HCT116 (cell line): ENCODE data around the gene TUBB6. TPM values are rescaled to one million over a fixed set of nuclear protein-coding genes. Genes with fewer than 3 reads are reported as not detected.

Source experiments
- ATAC-seq: fragments of 200-7000 bp; cut with Tn5 transposase; 2 replicates; pipeline ENCODE4 v1.9.1; 2020; ENCODE audit warnings: mild to moderate bottlenecking, moderate library complexity
- BruUV-seq: library from RNA; stranded (reverse); fragments of 400-500 nt; replicated peaks from 2 replicates; lab custom pipeline; 2021; lab: Mats Ljungman, UMichigan
- CTCF ChIA-PET: fragments of 300-600 bp; sonication (Branson Sonifier 250); formaldehyde crosslinking; loops from one replicate; lab custom pipeline; 2021; ENCODE audit warnings: antibody characterized with exemption; lab: Charles Lee
- POLR2A ChIA-PET: fragments of 300-600, 350-600 bp; sonication (Branson Sonifier 250); formaldehyde crosslinking; loops from one replicate; lab custom pipeline; 2021; ENCODE audit warnings: antibody characterized with exemption; lab: Charles Lee
- RAD21 ChIA-PET, 2 experiments: fragments of 300-600 bp; sonication (Branson Sonifier 250); formaldehyde crosslinking; loops; one replicate each; lab custom pipeline; 2023; ENCODE audit warnings: low total read pairs in 2 of 2; ENCODE audit not compliant: uncharacterized antibody in 2 of 2, unreplicated experiment in 2 of 2, low non-redundant PET in 1 of 2; lab: Charles Lee
- DNase-seq: peaks from one replicate; pipeline ENCODE4 v3.0.0-alpha.2; 2010; ENCODE audit warnings: low read depth, low spot score
- H2AFZ ChIP-seq: fragments of 200-600 bp; shearing (Covaris generic), sonication (generic); 2 replicates; pipeline ENCODE4 v1.6.1; 2017; ENCODE audit warnings: low read depth, mixed run types, mixed read lengths, antibody characterized with exemption, low read length; ENCODE audit not compliant: poor library complexity, severe bottlenecking
- H3K27ac ChIP-seq: 2 replicates; pipeline ENCODE4 v1.5.1; 2012; ENCODE audit warnings: low read depth, low read length
- H3K27me3 ChIP-seq: fragments of 200-600 bp; sonication (generic); 2 replicates; pipeline ENCODE4 v1.6.1; 2016; ENCODE audit warnings: mixed run types, low read length, mixed read lengths; ENCODE audit not compliant: insufficient read depth
- H3K36me3 ChIP-seq, 2 experiments: fragments of 200-500 bp in 1 of 2; fragments of 200-600 bp in 1 of 2; sonication (Bioruptor generic) in 1 of 2; sonication (generic) in 1 of 2; 2 replicates each; pipeline versions ENCODE4 v1.5.1 to v1.6.1; 2014 to 2016; ENCODE audit warnings: low read length in 2 of 2, inconsistent platforms in 1 of 2, mixed read lengths in 1 of 2, mixed run types in 1 of 2; ENCODE audit not compliant: insufficient read depth in 2 of 2, control insufficient read depth in 1 of 2
- H3K4me1 ChIP-seq, 2 experiments: fragments of 200-600 bp in 1 of 2; sonication (generic) in 1 of 2; 2 replicates each; pipeline versions ENCODE4 v1.5.1 to v1.6.1; 2012 to 2017; ENCODE audit warnings: low read length in 2 of 2, inconsistent platforms in 1 of 2, mild to moderate bottlenecking in 1 of 2, mixed read lengths in 1 of 2, mixed run types in 1 of 2, moderate library complexity in 1 of 2; ENCODE audit not compliant: insufficient read depth in 2 of 2, control insufficient read depth in 1 of 2
- H3K4me2 ChIP-seq: fragments of 200-600 bp; sonication (generic); 2 replicates; pipeline ENCODE4 v1.6.1; 2017; ENCODE audit warnings: mixed run types, low read length, mixed read lengths
- H3K4me3 ChIP-seq, 2 experiments: fragments of 200-600 bp in 1 of 2; sonication (generic) in 1 of 2; replicated peaks in 1 of 2; 2 replicates each; pipeline ENCODE4 v1.5.1; 2011 to 2016; ENCODE audit warnings: low read length in 2 of 2, control low read depth in 1 of 2, low read depth in 1 of 2, mild to moderate bottlenecking in 1 of 2, mixed read lengths in 1 of 2, mixed run types in 1 of 2
- H3K79me2 ChIP-seq: fragments of 200-600 bp; sonication (generic); 2 replicates; pipeline ENCODE4 v1.6.1; 2017; ENCODE audit warnings: mild to moderate bottlenecking, mixed run types, low read length, moderate library complexity, mixed read lengths; ENCODE audit not compliant: insufficient read depth
- H3K9ac ChIP-seq: fragments of 200-600 bp; sonication (generic); 2 replicates; pipeline ENCODE4 v1.6.1; 2016; ENCODE audit warnings: low read length, mixed read lengths
- H3K9me2 ChIP-seq: fragments of 200-600 bp; sonication (generic), shearing (Covaris generic); 2 replicates; pipeline ENCODE4 v1.6.1; 2017; ENCODE audit warnings: mixed run types, mild to moderate bottlenecking, moderate library complexity; ENCODE audit not compliant: insufficient read depth
- H3K9me3 ChIP-seq, 2 experiments: fragments of 200-500 bp in 1 of 2; fragments of 200-600 bp in 1 of 2; sonication (Bioruptor generic) in 1 of 2; sonication (generic) in 1 of 2; 2 replicates each; pipeline ENCODE4 v1.6.1; 2014 to 2017; ENCODE audit warnings: low read length in 2 of 2, mixed read lengths in 2 of 2, inconsistent platforms in 1 of 2, low read depth in 1 of 2, mild to moderate bottlenecking in 1 of 2, mixed run types in 1 of 2, moderate library complexity in 1 of 2; ENCODE audit not compliant: control insufficient read depth in 1 of 2, insufficient read depth in 1 of 2
- H4K20me1 ChIP-seq: fragments of 200-600 bp; sonication (generic), shearing (Covaris generic); 2 replicates; pipeline ENCODE4 v1.6.1; 2017; ENCODE audit warnings: mixed run types, mild to moderate bottlenecking, moderate library complexity; ENCODE audit not compliant: insufficient read depth
- ATF3 ChIP-seq: IDR thresholded peaks from 2 replicates; pipeline ENCODE4 v1.6.1; 2012
- CBX3 ChIP-seq: IDR thresholded peaks from 2 replicates; pipeline ENCODE4 v1.6.1; 2012; ENCODE audit warnings: low read depth
- ELF1 ChIP-seq: IDR thresholded peaks from 2 replicates; pipeline ENCODE4 v1.6.1; 2012; ENCODE audit warnings: low read depth, borderline replicate concordance
- EZH2 ChIP-seq: fragments of 200-600 bp; sonication (generic); IDR thresholded peaks from 2 replicates; pipeline ENCODE4 v1.6.1; 2017; ENCODE audit warnings: antibody characterized with exemption, mixed run types
- FOSL1 ChIP-seq: IDR thresholded peaks from 2 replicates; pipeline ENCODE4 v1.6.1; 2012; ENCODE audit warnings: low read depth
- JUND ChIP-seq: IDR thresholded peaks from 2 replicates; pipeline ENCODE4 v1.6.1; 2012
- MAX ChIP-seq: IDR thresholded peaks from 2 replicates; pipeline ENCODE4 v1.6.1; 2012
- POLR2A ChIP-seq: IDR thresholded peaks from 2 replicates; pipeline ENCODE4 v1.7.0; 2011; ENCODE audit warnings: borderline replicate concordance; ENCODE audit not compliant: insufficient read depth, insufficient read length; ENCODE audit errors: extremely low read depth
- POLR2AphosphoS5 ChIP-seq: IDR thresholded peaks from 2 replicates; pipeline ENCODE4 v1.6.1; 2011; ENCODE audit warnings: mild to moderate bottlenecking, low read depth, low read length, moderate library complexity
- RAD21 ChIP-seq: IDR thresholded peaks from 2 replicates; pipeline ENCODE4 v1.6.1; 2012; ENCODE audit warnings: low read depth, mild to moderate bottlenecking
- REST ChIP-seq: IDR thresholded peaks from 2 replicates; pipeline ENCODE4 v1.6.1; 2012; ENCODE audit warnings: low read depth
- SIN3A ChIP-seq: IDR thresholded peaks from 2 replicates; pipeline ENCODE4 v1.6.1; 2012; ENCODE audit warnings: low read depth
- SRF ChIP-seq: IDR thresholded peaks from 2 replicates; pipeline ENCODE4 v1.6.1; 2012; ENCODE audit warnings: low read depth
- TCF7L2 ChIP-seq: IDR thresholded peaks from 2 replicates; pipeline ENCODE4 v1.7.0; 2011; ENCODE audit warnings: borderline replicate concordance, inconsistent platforms; ENCODE audit not compliant: insufficient read depth, insufficient read length; ENCODE audit errors: extremely low read depth
- YY1 ChIP-seq: IDR thresholded peaks from 2 replicates; pipeline ENCODE4 v1.6.1; 2011; ENCODE audit warnings: low read length, low read depth, moderate library complexity, mild to moderate bottlenecking; ENCODE audit not compliant: insufficient replicate concordance; ENCODE audit errors: extremely low read depth
- ZFX ChIP-seq: fragments of 450-650 bp; IDR thresholded peaks from 2 replicates; pipeline ENCODE4 v1.6.1; 2017
- ZNF274 ChIP-seq: fragments of 200-500 bp; sonication (Bioruptor generic); IDR thresholded peaks from 2 replicates; pipeline ENCODE4 v1.6.1; 2014; ENCODE audit warnings: mild to moderate bottlenecking, low read depth, low read length, inconsistent platforms
- intact Hi-C: fragments of 100-400 bp; cut with micrococcal nuclease; formaldehyde crosslinking; loops from 2 replicates; pipeline ENCODE4 v1.10.0; 2022
- total RNA-seq: library from RNA; stranded (reverse); gene quantifications from one replicate; pipeline ENCODE4 v1.2.1, GENCODE V29; 2021; ENCODE audit not compliant: unreplicated experiment

Gene TUBB6
- total RNA-seq, 1 experiment from 2014 or later: 87.4 TPM

GRCh38 chr18:12288403-12288755, 19.7 kb upstream of the TUBB6 start:
- ChIA-PET CTCF (interaction anchor here (2.4 to 3.6 kb wide), 2 partner anchors 16 to 40 kb away, joined by 10 to 31 read pairs; no protein-coding TSS in a partner anchor), POLR2A (interaction anchor here (0.9 kb wide), 1 partner anchor 16 kb away, joined by 3 read pairs; no protein-coding TSS in a partner anchor)
- H3K9me3 ChIP-seq: no peaks in the 10 kb centered on the region
- TF ChIP-seq ATF3: no peak
- TF ChIP-seq CBX3: no peak
- TF ChIP-seq EZH2: no peak
- no peak for TF ChIP-seq POLR2A
- no peak for TF ChIP-seq YY1
- no peak for TF ChIP-seq JUND
- no peak for TF ChIP-seq SIN3A
- TF ChIP-seq ZFX: no peak
- no peak for TF ChIP-seq TCF7L2
- no peak for TF ChIP-seq SRF
- TF ChIP-seq, all 23 proteins: peak for 0
- H3K27me3 ChIP-seq: no peaks in the 10 kb centered on the region
- peak overlapping the region; percentile 52 for H2AFZ ChIP-seq
- BruUV-seq: no TSS peak
- H3K36me3 ChIP-seq: no peaks in the 10 kb centered on the region
- H3K27ac ChIP-seq: no peak overlapping the region
- DNase-seq (no peak), ATAC-seq (peak; percentile 7)
- peaks cover 18 to 30% of the 10 kb centered on the region in 2 experiments for H3K4me1 ChIP-seq
- peak overlapping the region; percentile 45 to 70 for H3K4me3 ChIP-seq
- H3K9me2 ChIP-seq: no peaks in the 10 kb centered on the region
- H3K9ac ChIP-seq: peak overlapping the region; percentile 61
- intact Hi-C loops: loop anchor here (5.0 kb wide), 1 partner anchor 89 kb away; the partner anchor contains the start of gene AFG3L2
- peak overlapping the region; percentile 99 for H3K4me2 ChIP-seq
- RAD21 ChIA-PET: no interaction called here
- H3K79me2 ChIP-seq: no peaks in the 10 kb centered on the region
- H4K20me1 ChIP-seq: no peaks in the 10 kb centered on the region

- H3K9me2 ChIP-seq: no peaks in the 10 kb centered on the region
- BruUV-seq: no TSS peak
- ChIA-PET CTCF (no interaction called here), RAD21 (no interaction called here), POLR2A (no interaction called here)
- DNase-seq (no peak), ATAC-seq (no peak)
- H3K27me3 ChIP-seq: no peaks in the 10 kb centered on the region
- TF ChIP-seq EZH2: no peak
- no peak for TF ChIP-seq REST
- TF ChIP-seq MAX: no peak
- TF ChIP-seq TCF7L2: no peak
- TF ChIP-seq ELF1: no peak
- TF ChIP-seq RAD21: no peak
- no peak for TF ChIP-seq ZNF274
- no peak for TF ChIP-seq POLR2AphosphoS5
- TF ChIP-seq FOSL1: no peak
- TF ChIP-seq SIN3A: no peak
- no peak overlapping the region for H3K9ac ChIP-seq
- H4K20me1 ChIP-seq: no peaks in the 10 kb centered on the region
- H3K4me1 ChIP-seq: peaks cover 16 to 26% of the 10 kb centered on the region in 2 experiments
- no peak overlapping the region for H3K4me3 ChIP-seq
- H3K36me3 ChIP-seq: no peaks in the 10 kb centered on the region
- no peak overlapping the region for H3K4me2 ChIP-seq
- no peak overlapping the region for H2AFZ ChIP-seq
- no peaks in the 10 kb centered on the region for H3K79me2 ChIP-seq
- intact Hi-C loops: no loop called here
- H3K27ac ChIP-seq: no peak overlapping the region
- no peaks in the 10 kb centered on the region for H3K9me3 ChIP-seq
Measured at GRCh38 chr18:12290086-12290485, 18.0 kb upstream of the TUBB6 start.
